T-helper 2 cell treated with Interferon-gamma antibody and Interleukin-4, amounts not matched to agents 5 μg/mL and 100 μg/mL, for 36 hours (primary cell): ENCODE results near the gene PPP2R2C.

Experiments used
- DNase-seq: peaks from one replicate; pipeline ENCODE4 v3.0.0; 2021; ENCODE audit warnings: low spot score
- H3K27ac Mint-ChIP-seq: one replicate; pipeline ENCODE4 v1.8.0; 2021; ENCODE audit warnings: mild to moderate bottlenecking, mixed read lengths
- H3K27me3 Mint-ChIP-seq: one replicate; pipeline ENCODE4 v1.8.0; 2021; ENCODE audit warnings: low read depth, mixed read lengths
- H3K36me3 Mint-ChIP-seq: one replicate; pipeline ENCODE4 v1.8.0; 2021; ENCODE audit warnings: low read depth, mixed read lengths
- H3K4me1 Mint-ChIP-seq: one replicate; pipeline ENCODE4 v1.8.0; 2021; ENCODE audit warnings: low read depth, mixed read lengths
- H3K4me3 Mint-ChIP-seq: one replicate; pipeline ENCODE4 v1.8.0; 2022; ENCODE audit warnings: mild to moderate bottlenecking, moderate library complexity, mixed read lengths
- H3K9me3 Mint-ChIP-seq: one replicate; pipeline ENCODE4 v1.8.0; 2021; ENCODE audit warnings: mixed read lengths

Gene PPP2R2C

GRCh38 chr4:6424425-6424824, 48.0 kb downstream of the PPP2R2C start:
- no peak for DNase-seq
- no peaks in the 10 kb centered on the region for H3K27me3 Mint-ChIP-seq
- H3K4me3 Mint-ChIP-seq: no peak overlapping the region
- no peaks in the 10 kb centered on the region for H3K4me1 Mint-ChIP-seq
- no peaks in the 10 kb centered on the region for H3K36me3 Mint-ChIP-seq
- no peaks in the 10 kb centered on the region for H3K9me3 Mint-ChIP-seq
- H3K27ac Mint-ChIP-seq: no peak overlapping the region

- no peaks in the 10 kb centered on the region for H3K27me3 Mint-ChIP-seq
- no peaks in the 10 kb centered on the region for H3K9me3 Mint-ChIP-seq
- DNase-seq: no peak
- H3K4me1 Mint-ChIP-seq: no peaks in the 10 kb centered on the region
- no peaks in the 10 kb centered on the region for H3K36me3 Mint-ChIP-seq
- no peak overlapping the region for H3K4me3 Mint-ChIP-seq
- no peak overlapping the region for H3K27ac Mint-ChIP-seq
Measured at GRCh38 chr4:6423575-6423974, 48.8 kb downstream of the PPP2R2C start.

- Mint-ChIP-seq H3K27me3 (no peaks in the 10 kb centered on the region), H3K4me1 (no peaks in the 10 kb centered on the region), H3K27ac (no peak overlapping the region), H3K4me3 (no peak overlapping the region), H3K36me3 (no peaks in the 10 kb centered on the region), H3K9me3 (no peaks in the 10 kb centered on the region)
- DNase-seq: no peak
Measured at GRCh38 chr4:6422866-6423265, 49.5 kb downstream of the PPP2R2C start.

- no peak overlapping the region for H3K4me3 Mint-ChIP-seq
- no peaks in the 10 kb centered on the region for H3K36me3 Mint-ChIP-seq
- H3K27ac Mint-ChIP-seq: no peak overlapping the region
- no peaks in the 10 kb centered on the region for H3K9me3 Mint-ChIP-seq
- DNase-seq: no peak
- no peaks in the 10 kb centered on the region for H3K4me1 Mint-ChIP-seq
- no peaks in the 10 kb centered on the region for H3K27me3 Mint-ChIP-seq
Measured at GRCh38 chr4:6422105-6422504, 50.3 kb downstream of the PPP2R2C start.

- Mint-ChIP-seq H3K27ac (no peak overlapping the region), H3K4me1 (no peaks in the 10 kb centered on the region), H3K4me3 (no peak overlapping the region), H3K27me3 (no peaks in the 10 kb centered on the region), H3K9me3 (no peaks in the 10 kb centered on the region), H3K36me3 (no peaks in the 10 kb centered on the region)
- DNase-seq: no peak
Measured at GRCh38 chr4:6421397-6421796, 51.0 kb downstream of the PPP2R2C start.

GRCh38 chr4:6420972-6421371, 51.4 kb downstream of the PPP2R2C start:
- Mint-ChIP-seq H3K36me3 (no peaks in the 10 kb centered on the region), H3K4me1 (no peaks in the 10 kb centered on the region), H3K27me3 (no peaks in the 10 kb centered on the region), H3K4me3 (no peak overlapping the region), H3K9me3 (no peaks in the 10 kb centered on the region), H3K27ac (no peak overlapping the region)
- no peak for DNase-seq

GRCh38 chr4:6420036-6420435, 52.4 kb downstream of the PPP2R2C start:
- Mint-ChIP-seq H3K4me1 (no peaks in the 10 kb centered on the region), H3K9me3 (no peaks in the 10 kb centered on the region), H3K4me3 (no peak overlapping the region), H3K27me3 (no peaks in the 10 kb centered on the region), H3K27ac (no peak overlapping the region), H3K36me3 (no peaks in the 10 kb centered on the region)
- no peak for DNase-seq

- H3K27me3 Mint-ChIP-seq: no peaks in the 10 kb centered on the region
- no peak overlapping the region for H3K4me3 Mint-ChIP-seq
- H3K4me1 Mint-ChIP-seq: no peaks in the 10 kb centered on the region
- no peak overlapping the region for H3K27ac Mint-ChIP-seq
- H3K36me3 Mint-ChIP-seq: no peaks in the 10 kb centered on the region
- no peak for DNase-seq
- no peaks in the 10 kb centered on the region for H3K9me3 Mint-ChIP-seq
Measured at GRCh38 chr4:6419452-6420028, 52.9 kb downstream of the PPP2R2C start.

GRCh38 chr4:6418193-6418755, 54.1 kb downstream of the PPP2R2C start:
- no peak overlapping the region for H3K27ac Mint-ChIP-seq
- no peaks in the 10 kb centered on the region for H3K27me3 Mint-ChIP-seq
- H3K4me1 Mint-ChIP-seq: no peaks in the 10 kb centered on the region
- no peak for DNase-seq
- H3K36me3 Mint-ChIP-seq: no peaks in the 10 kb centered on the region
- no peaks in the 10 kb centered on the region for H3K9me3 Mint-ChIP-seq
- no peak overlapping the region for H3K4me3 Mint-ChIP-seq

GRCh38 chr4:6417516-6418050, 54.8 kb downstream of the PPP2R2C start:
- no peaks in the 10 kb centered on the region for H3K4me1 Mint-ChIP-seq
- H3K27ac Mint-ChIP-seq: no peak overlapping the region
- no peaks in the 10 kb centered on the region for H3K9me3 Mint-ChIP-seq
- H3K4me3 Mint-ChIP-seq: no peak overlapping the region
- no peaks in the 10 kb centered on the region for H3K36me3 Mint-ChIP-seq
- no peaks in the 10 kb centered on the region for H3K27me3 Mint-ChIP-seq
- DNase-seq: no peak

- no peaks in the 10 kb centered on the region for H3K9me3 Mint-ChIP-seq
- no peaks in the 10 kb centered on the region for H3K4me1 Mint-ChIP-seq
- no peak overlapping the region for H3K4me3 Mint-ChIP-seq
- H3K27me3 Mint-ChIP-seq: no peaks in the 10 kb centered on the region
- H3K36me3 Mint-ChIP-seq: no peaks in the 10 kb centered on the region
- H3K27ac Mint-ChIP-seq: no peak overlapping the region
- DNase-seq: no peak
Measured at GRCh38 chr4:6416518-6417286, 55.7 kb downstream of the PPP2R2C start.

GRCh38 chr4:6415031-6415705, 57.2 kb downstream of the PPP2R2C start:
- Mint-ChIP-seq H3K36me3 (no peaks in the 10 kb centered on the region), H3K9me3 (no peaks in the 10 kb centered on the region), H3K4me1 (no peaks in the 10 kb centered on the region), H3K27ac (no peak overlapping the region), H3K4me3 (no peak overlapping the region), H3K27me3 (no peaks in the 10 kb centered on the region)
- no peak for DNase-seq

GRCh38 chr4:6414578-6414977, 57.8 kb downstream of the PPP2R2C start:
- H3K4me3 Mint-ChIP-seq: no peak overlapping the region
- H3K27ac Mint-ChIP-seq: no peak overlapping the region
- no peaks in the 10 kb centered on the region for H3K36me3 Mint-ChIP-seq
- no peak for DNase-seq
- H3K4me1 Mint-ChIP-seq: no peaks in the 10 kb centered on the region
- no peaks in the 10 kb centered on the region for H3K27me3 Mint-ChIP-seq
- no peaks in the 10 kb centered on the region for H3K9me3 Mint-ChIP-seq

GRCh38 chr4:6410664-6411063, 61.8 kb downstream of the PPP2R2C start:
- no peaks in the 10 kb centered on the region for H3K9me3 Mint-ChIP-seq
- H3K27ac Mint-ChIP-seq: no peak overlapping the region
- peaks cover 8% of the 10 kb centered on the region for H3K27me3 Mint-ChIP-seq
- H3K4me3 Mint-ChIP-seq: no peak overlapping the region
- no peaks in the 10 kb centered on the region for H3K36me3 Mint-ChIP-seq
- DNase-seq: no peak
- H3K4me1 Mint-ChIP-seq: no peaks in the 10 kb centered on the region
